ENCODE results near the gene SUN2. TPM values are rescaled to one million over a fixed set of nuclear protein-coding genes. Genes with fewer than 3 reads are reported as not detected.

The SUN2 gene
- polyA plus RNA-seq, 1 donor from 2014 or later: 172 TPM

- Histone ChIP-seq H3K9ac (ENCODE audit: low read length) (no peak overlapping the region), H3K4me2 (ENCODE audit: low read length) (no peak overlapping the region), H3K36me3 (ENCODE audit: insufficient read depth, low read length) (peaks cover 16% of the 10 kb centered on the region), H3K27ac (ENCODE audit: low read length) (no peak overlapping the region), H3K27me3 (ENCODE audit: insufficient read depth, low read depth, low read length) (no peaks in the 10 kb centered on the region), H3K4me3 (ENCODE audit: low read length) (no peak overlapping the region), H2AFZ (ENCODE audit: low read depth, low read length) (no peak overlapping the region), H4K20me1 (ENCODE audit: insufficient read depth) (no peaks in the 10 kb centered on the region), H3F3A (ENCODE audit: insufficient read depth, low read length, poor library complexity, severe bottlenecking) (no peaks in the 10 kb centered on the region), H3K9me3 (ENCODE audit: low read length) (no peaks in the 10 kb centered on the region), H3K79me2 (replicated peaks; ENCODE audit: insufficient read depth, low read length) (no peaks in the 10 kb centered on the region), H3K9me2 (ENCODE audit: insufficient read depth, low read length) (no peaks in the 10 kb centered on the region)
- no peak for TF ChIP-seq EZH2 (IDR thresholded peaks at IDR 0.05; ENCODE audit: borderline replicate concordance, insufficient read depth, low read length, poor library complexity, severe bottlenecking)
- TF ChIP-seq EP300 (conservative IDR thresholded peaks at IDR 0.05; ENCODE audit: poor library complexity, severe bottlenecking): no peak
- TF ChIP-seq, protein P1, sequence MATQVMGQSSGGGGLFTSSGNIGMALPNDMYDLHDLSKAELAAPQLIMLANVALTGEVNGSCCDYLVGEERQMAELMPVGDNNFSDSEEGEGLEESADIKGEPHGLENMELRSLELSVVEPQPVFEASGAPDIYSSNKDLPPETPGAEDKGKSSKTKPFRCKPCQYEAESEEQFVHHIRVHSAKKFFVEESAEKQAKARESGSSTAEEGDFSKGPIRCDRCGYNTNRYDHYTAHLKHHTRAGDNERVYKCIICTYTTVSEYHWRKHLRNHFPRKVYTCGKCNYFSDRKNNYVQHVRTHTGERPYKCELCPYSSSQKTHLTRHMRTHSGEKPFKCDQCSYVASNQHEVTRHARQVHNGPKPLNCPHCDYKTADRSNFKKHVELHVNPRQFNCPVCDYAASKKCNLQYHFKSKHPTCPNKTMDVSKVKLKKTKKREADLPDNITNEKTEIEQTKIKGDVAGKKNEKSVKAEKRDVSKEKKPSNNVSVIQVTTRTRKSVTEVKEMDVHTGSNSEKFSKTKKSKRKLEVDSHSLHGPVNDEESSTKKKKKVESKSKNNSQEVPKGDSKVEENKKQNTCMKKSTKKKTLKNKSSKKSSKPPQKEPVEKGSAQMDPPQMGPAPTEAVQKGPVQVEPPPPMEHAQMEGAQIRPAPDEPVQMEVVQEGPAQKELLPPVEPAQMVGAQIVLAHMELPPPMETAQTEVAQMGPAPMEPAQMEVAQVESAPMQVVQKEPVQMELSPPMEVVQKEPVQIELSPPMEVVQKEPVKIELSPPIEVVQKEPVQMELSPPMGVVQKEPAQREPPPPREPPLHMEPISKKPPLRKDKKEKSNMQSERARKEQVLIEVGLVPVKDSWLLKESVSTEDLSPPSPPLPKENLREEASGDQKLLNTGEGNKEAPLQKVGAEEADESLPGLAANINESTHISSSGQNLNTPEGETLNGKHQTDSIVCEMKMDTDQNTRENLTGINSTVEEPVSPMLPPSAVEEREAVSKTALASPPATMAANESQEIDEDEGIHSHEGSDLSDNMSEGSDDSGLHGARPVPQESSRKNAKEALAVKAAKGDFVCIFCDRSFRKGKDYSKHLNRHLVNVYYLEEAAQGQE (IDR thresholded peaks at IDR 0.05; ENCODE audit: borderline replicate concordance): no peak
- TF ChIP-seq CTCF (IDR thresholded peaks at IDR 0.05; ENCODE audit: poor library complexity, severe bottlenecking): no peak
- no peak for TF ChIP-seq RAD21 (conservative IDR thresholded peaks at IDR 0.05)
- TF ChIP-seq SMC3 (conservative IDR thresholded peaks at IDR 0.05; ENCODE audit: poor library complexity): no peak
- TF ChIP-seq TAF1 (IDR thresholded peaks at IDR 0.05; ENCODE audit: low read depth): no peak
- no peak for TF ChIP-seq MXI1 (conservative IDR thresholded peaks at IDR 0.05; ENCODE audit: poor library complexity, severe bottlenecking)
- TF ChIP-seq POLR2AphosphoS5 (IDR thresholded peaks at IDR 0.05): no peak
These were observed 15.0 kb downstream of the SUN2 start for GRCh38 chr22:38740754-38741153.

- H3K36me3 ChIP-seq (ENCODE audit: insufficient read depth, low read length): peaks cover 16% of the 10 kb centered on the region
- H3K4me2 ChIP-seq (ENCODE audit: low read length): no peak overlapping the region
- H3K9me2 ChIP-seq (ENCODE audit: insufficient read depth, low read length): no peaks in the 10 kb centered on the region
- no peaks in the 10 kb centered on the region for H3K27me3 ChIP-seq (ENCODE audit: insufficient read depth, low read depth, low read length)
- TF ChIP-seq, protein P1 (IDR thresholded peaks at IDR 0.05; ENCODE audit: borderline replicate concordance): no peak
- TF ChIP-seq EZH2 (IDR thresholded peaks at IDR 0.05; ENCODE audit: borderline replicate concordance, insufficient read depth, low read length, poor library complexity, severe bottlenecking) (no peak), MXI1 (conservative IDR thresholded peaks at IDR 0.05; ENCODE audit: poor library complexity, severe bottlenecking) (no peak), SMC3 (conservative IDR thresholded peaks at IDR 0.05; ENCODE audit: poor library complexity) (no peak), EP300 (conservative IDR thresholded peaks at IDR 0.05; ENCODE audit: poor library complexity, severe bottlenecking) (no peak), RAD21 (conservative IDR thresholded peaks at IDR 0.05) (no peak), CTCF (IDR thresholded peaks at IDR 0.05; ENCODE audit: poor library complexity, severe bottlenecking) (no peak), TAF1 (IDR thresholded peaks at IDR 0.05; ENCODE audit: low read depth) (no peak), POLR2AphosphoS5 (IDR thresholded peaks at IDR 0.05) (no peak)
- no peak overlapping the region for H3K4me3 ChIP-seq (ENCODE audit: low read length)
- H3F3A ChIP-seq (ENCODE audit: insufficient read depth, low read length, poor library complexity, severe bottlenecking): no peaks in the 10 kb centered on the region
- no peak overlapping the region for H2AFZ ChIP-seq (ENCODE audit: low read depth, low read length)
- no peaks in the 10 kb centered on the region for H4K20me1 ChIP-seq (ENCODE audit: insufficient read depth)
- no peak overlapping the region for H3K27ac ChIP-seq (ENCODE audit: low read length)
- H3K9ac ChIP-seq (ENCODE audit: low read length): no peak overlapping the region
- no peaks in the 10 kb centered on the region for H3K9me3 ChIP-seq (ENCODE audit: low read length)
- H3K79me2 ChIP-seq (replicated peaks; ENCODE audit: insufficient read depth, low read length): no peaks in the 10 kb centered on the region
These were observed 15.6 kb downstream of the SUN2 start for GRCh38 chr22:38740116-38740723.

Data from neural cell (in vitro differentiated cells).